H1 (cell line): ENCODE data around the gene CC2D1A. TPM values are rescaled to one million over a fixed set of nuclear protein-coding genes. Genes with fewer than 3 reads are reported as not detected.

ENCODE experiments used
- CTCF ChIA-PET: fragments of 300-600 bp; sonication (Branson Sonifier 250); formaldehyde crosslinking; loops from one replicate; lab custom pipeline; 2021; ENCODE audit not compliant: partially characterized antibody; lab: Charles Lee
- POLR2A ChIA-PET: fragments of 300-600 bp; sonication (Branson Sonifier 250); formaldehyde crosslinking; loops from one replicate; lab custom pipeline; 2021; ENCODE audit warnings: inconsistent platforms; ENCODE audit not compliant: partially characterized antibody; lab: Charles Lee
- DNase-seq, 2 experiments: peaks; one replicate each; pipeline versions ENCODE4 v3.0.0 to v3.0.0-alpha.2; 2010 to 2022; ENCODE audit warnings: low spot score in 2 of 2, low read depth in 1 of 2, mixed read lengths in 1 of 2
- FAIRE-seq: peaks from 2 replicates; lab custom pipeline; 2011; peaks lifted over from hg19 to GRCh38; lab: Jason Lieb, UNC
- H2AFZ ChIP-seq: 2 replicates; pipeline ENCODE4 v1.8.1; 2012; ENCODE audit warnings: low read length, inconsistent platforms
- H2AK5ac ChIP-seq: 2 replicates; pipeline ENCODE4 v1.6.1; 2013; ENCODE audit warnings: low read depth, low read length
- H2BK120ac ChIP-seq: replicated peaks from 2 replicates; pipeline ENCODE3; 2013; ENCODE audit warnings: low read depth, low read length, inconsistent platforms
- H2BK12ac ChIP-seq: 2 replicates; pipeline ENCODE4 v1.6.1; 2013; ENCODE audit warnings: low read depth, low read length
- H2BK15ac ChIP-seq: 2 replicates; pipeline ENCODE4 v1.6.1; 2013; ENCODE audit warnings: low read length
- H2BK20ac ChIP-seq: 2 replicates; pipeline ENCODE4 v1.6.1; 2013; ENCODE audit warnings: low read length
- H2BK5ac ChIP-seq: 2 replicates; pipeline ENCODE4 v1.6.1; 2013; ENCODE audit warnings: low read depth, low read length
- H3K14ac ChIP-seq: 2 replicates; pipeline ENCODE4 v1.6.1; 2013; ENCODE audit warnings: inconsistent platforms; ENCODE audit not compliant: insufficient read length
- H3K18ac ChIP-seq: 2 replicates; pipeline ENCODE4 v1.6.1; 2013; ENCODE audit warnings: low read length; ENCODE audit errors: extremely low read depth
- H3K23ac ChIP-seq: 2 replicates; pipeline ENCODE4 v1.6.1; 2013; ENCODE audit warnings: inconsistent platforms; ENCODE audit not compliant: insufficient read length
- H3K23me2 ChIP-seq: 2 replicates; pipeline ENCODE4 v1.6.1; 2013; ENCODE audit warnings: low read depth, low read length
- H3K27ac ChIP-seq: 2 replicates; pipeline ENCODE4 v1.6.1; 2011; ENCODE audit warnings: low read depth, low read length, inconsistent platforms
- H3K27me3 ChIP-seq, 4 experiments: replicated peaks in 1 of 4; 1 replicate in 1 of 4; 2 replicates in 3 of 4; pipeline versions ENCODE4 v1.6.1 to v1.8.1; 2011 to 2013; ENCODE audit warnings: low read length in 3 of 4, mild to moderate bottlenecking in 3 of 4, inconsistent platforms in 2 of 4, mixed read lengths in 2 of 4, moderate library complexity in 1 of 4; ENCODE audit not compliant: control insufficient read depth in 3 of 4, insufficient read depth in 3 of 4; ENCODE audit errors: extremely low read depth in 1 of 4
- H3K36me3 ChIP-seq, 4 experiments: 2 replicates each; pipeline versions ENCODE4 v1.6.1 to v1.8.1; 2011 to 2013; ENCODE audit warnings: mild to moderate bottlenecking in 4 of 4, low read length in 3 of 4, moderate library complexity in 2 of 4, control low read depth in 1 of 4, inconsistent platforms in 1 of 4; ENCODE audit not compliant: insufficient read depth in 4 of 4, control insufficient read depth in 2 of 4
- H3K4ac ChIP-seq: replicated peaks from 2 replicates; pipeline ENCODE3; 2013; ENCODE audit warnings: low read length, low read depth, mixed read lengths, inconsistent platforms; ENCODE audit not compliant: insufficient read length
- H3K4me1 ChIP-seq, 4 experiments: replicated peaks in 1 of 4; 1 replicate in 1 of 4; 2 replicates in 3 of 4; pipeline versions ENCODE4 v1.6.1 to v1.8.1; 2011 to 2013; ENCODE audit warnings: low read length in 3 of 4, inconsistent platforms in 2 of 4, mixed read lengths in 1 of 4; ENCODE audit not compliant: insufficient read depth in 4 of 4, control insufficient read depth in 3 of 4
- H3K4me2 ChIP-seq, 2 experiments: 2 replicates each; pipeline versions ENCODE4 v1.6.1 to v1.8.1; 2011 to 2013; ENCODE audit warnings: low read depth in 2 of 2, low read length in 2 of 2, control low read depth in 1 of 2, inconsistent platforms in 1 of 2, mild to moderate bottlenecking in 1 of 2; ENCODE audit not compliant: insufficient read depth in 1 of 2
- H3K4me3 ChIP-seq, 4 experiments: fragments of 200-600, 300-600 bp in 1 of 4; sonication (generic), shearing (Covaris generic), sonication (Bioruptor Twin) in 1 of 4; 2 replicates each; pipeline versions ENCODE4 v1.5.1 to v1.8.1; 2011 to 2016; ENCODE audit warnings: low read length in 4 of 4, low read depth in 3 of 4, control low read depth in 2 of 4, inconsistent platforms in 2 of 4, mild to moderate bottlenecking in 2 of 4, mixed read lengths in 1 of 4, moderate library complexity in 1 of 4; ENCODE audit not compliant: insufficient read depth in 2 of 4; ENCODE audit errors: extremely low read depth in 1 of 4
- H3K56ac ChIP-seq: replicated peaks from 2 replicates; pipeline ENCODE3; 2013; ENCODE audit warnings: low read depth, mild to moderate bottlenecking, mixed read lengths, low read length, inconsistent platforms; ENCODE audit not compliant: insufficient read length
- H3K79me1 ChIP-seq: 2 replicates; pipeline ENCODE4 v1.6.1; 2013; ENCODE audit warnings: low read depth, low read length, control low read depth
- H3K79me2 ChIP-seq, 2 experiments: 2 replicates each; pipeline versions ENCODE4 v1.6.1 to v1.8.1; 2012 to 2013; ENCODE audit warnings: low read length in 2 of 2, mild to moderate bottlenecking in 2 of 2, inconsistent platforms in 1 of 2; ENCODE audit not compliant: insufficient read depth in 2 of 2, control insufficient read depth in 1 of 2
- H3K9ac ChIP-seq, 4 experiments: replicated peaks in 1 of 4; 1 replicate in 1 of 4; 2 replicates in 3 of 4; pipeline versions ENCODE4 v1.6.1 to v1.8.1; 2011 to 2013; ENCODE audit warnings: low read depth in 3 of 4, low read length in 3 of 4, control low read depth in 2 of 4, mild to moderate bottlenecking in 2 of 4, moderate library complexity in 2 of 4, inconsistent platforms in 1 of 4; ENCODE audit errors: extremely low read depth in 1 of 4
- H3K9me3 ChIP-seq, 2 experiments: 2 replicates each; pipeline versions ENCODE4 v1.6.1 to v1.8.1; 2012 to 2013; ENCODE audit warnings: mild to moderate bottlenecking in 2 of 2, moderate library complexity in 2 of 2, control low read depth in 1 of 2, inconsistent platforms in 1 of 2, low read depth in 1 of 2, low read length in 1 of 2, mixed read lengths in 1 of 2; ENCODE audit not compliant: insufficient read depth in 2 of 2
- H4K20me1 ChIP-seq, 2 experiments: replicated peaks in 1 of 2; 2 replicates each; pipeline versions ENCODE3 to v1.8.1; 2011 to 2013; ENCODE audit warnings: inconsistent platforms in 2 of 2, low read length in 2 of 2, mild to moderate bottlenecking in 1 of 2; ENCODE audit not compliant: insufficient read depth in 2 of 2, control insufficient read depth in 1 of 2
- H4K5ac ChIP-seq: 2 replicates; pipeline ENCODE4 v1.6.1; 2013; ENCODE audit warnings: low read length, low read depth, mixed read lengths, inconsistent platforms; ENCODE audit not compliant: insufficient read length
- H4K8ac ChIP-seq: 2 replicates; pipeline ENCODE4 v1.8.0; 2013; ENCODE audit warnings: mild to moderate bottlenecking, moderate library complexity, low read length, inconsistent platforms; ENCODE audit not compliant: insufficient read depth; ENCODE audit errors: extremely low read depth
- H4K91ac ChIP-seq: replicated peaks from 2 replicates; pipeline ENCODE3; 2013; ENCODE audit warnings: low read length, mixed read lengths, inconsistent platforms; ENCODE audit not compliant: insufficient read length
- EZH2 ChIP-seq: fragments of 200-600 bp; sonication (generic); IDR thresholded peaks from 2 replicates; pipeline ENCODE4 v1.7.1; 2012; ENCODE audit warnings: low read depth, mild to moderate bottlenecking, moderate library complexity, low read length, inconsistent platforms; ENCODE audit not compliant: severe bottlenecking
- RNF2 ChIP-seq: fragments of 200-900, 300-1000 bp; sonication (generic); IDR thresholded peaks from 2 replicates; pipeline ENCODE4 v1.7.1; 2016; ENCODE audit warnings: borderline replicate concordance, low read depth, mild to moderate bottlenecking, antibody characterized with exemption, low read length; ENCODE audit not compliant: poor library complexity, severe bottlenecking; ENCODE audit errors: missing control alignments
- WGBS, 2 experiments: shearing (Covaris generic) in 1 of 2; methylation state at CpG; one replicate each; pipeline versions ENCODE4 v1.1.6 to v1.1.7; 2013 to 2015; ENCODE audit warnings: low lambda C conversion rate in 2 of 2, mixed read lengths in 2 of 2, inconsistent platforms in 1 of 2, low coverage in 1 of 2, missing lambda C conversion rate in 1 of 2; ENCODE audit not compliant: insufficient replicate concordance in 2 of 2, insufficient coverage in 1 of 2, insufficient read length in 1 of 2; ENCODE audit errors: extremely low coverage in 1 of 2, missing lambda C conversion rate in 1 of 2; 5-methylcytosine and 5-hydroxymethylcytosine counted together
- polyA plus RNA-seq, 7 experiments: library from polyadenylated mRNA; depleted of rRNA in 3 of 7; stranded (reverse) in 5 of 7; unstranded in 2 of 7; fragments of >200 nt in 5 of 7; fragments of 200-250 nt in 2 of 7; gene quantifications; 1 replicate in 5 of 7; 2 replicates in 1 of 7; 4 replicates in 1 of 7; pipeline versions ENCODE4 v1.2.1 to v1.2.3, GENCODE V29; 2011 to 2013; ENCODE audit warnings: missing spikeins in 2 of 7, mixed read lengths in 2 of 7
- total RNA-seq: library from RNA; stranded (reverse); fragmentation: NEBNext Ultra II Directional; extraction: Animal tissue kit (Norgen Biotek cat#: 25700); gene quantifications from 2 replicates; pipeline ENCODE4 v1.2.1, GENCODE V29; 2021

Gene CC2D1A
- total and polyA plus RNA-seq, 2 of the 8 experiments (the other 6 are each of a cell fraction or from before 2014, with no cell fraction given): 12.5 to 33.0 TPM

DNA sequence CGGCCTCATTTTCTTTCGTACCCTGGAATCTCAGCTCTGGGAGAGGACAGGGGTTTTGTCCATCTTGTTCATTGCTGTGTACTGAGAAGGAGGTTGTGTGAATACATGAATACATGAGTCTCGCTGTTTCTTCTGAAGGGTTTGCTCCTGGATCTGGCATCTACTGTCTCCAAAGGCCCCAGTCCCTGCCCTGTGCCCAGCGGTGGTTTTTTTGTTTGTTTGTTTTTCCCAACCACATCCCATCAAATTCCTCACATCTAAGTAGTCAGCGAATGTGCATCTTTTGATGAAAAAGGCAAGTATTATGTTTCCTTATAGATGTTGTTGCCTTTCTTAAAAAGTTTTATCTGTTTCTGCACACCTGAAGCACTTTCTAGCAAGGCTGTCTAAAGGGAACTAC is 58.8 kb downstream of the CC2D1A start:
- H4K91ac ChIP-seq: no peak overlapping the region
- no peak overlapping the region for H2BK120ac ChIP-seq
- H2BK15ac ChIP-seq: no peak overlapping the region
- no peak overlapping the region for H3K4ac ChIP-seq
- POLR2A ChIA-PET: interaction anchor here (4.6 kb wide), 1 partner anchor 12 kb away, joined by 48 read pairs; the partner anchor contains the start of gene DCAF15
- DNase-seq (no peak), FAIRE-seq (no peak)
- no peak overlapping the region for H3K14ac ChIP-seq
- no peak overlapping the region for H4K5ac ChIP-seq
- H3K23ac ChIP-seq: no peak overlapping the region
- H2BK5ac ChIP-seq: no peak overlapping the region
- H3K56ac ChIP-seq: no peak overlapping the region
- no peak overlapping the region for H2BK20ac ChIP-seq
- no peaks in the 10 kb centered on the region for H3K79me2 ChIP-seq
- CTCF ChIA-PET: no interaction called here
- no peak overlapping the region for H3K4me3 ChIP-seq
- 96% methylated on average over 5 of the region's 5 CpGs; no CpG with 5 or more reads in 1 of the 2 experiments for WGBS, 2 experiments
- H3K79me1 ChIP-seq: no peaks in the 10 kb centered on the region
- H4K8ac ChIP-seq: no peak overlapping the region
- no peak overlapping the region for H3K27ac ChIP-seq
- H4K20me1 ChIP-seq: no peaks in the 10 kb centered on the region
- H3K9me3 ChIP-seq: no peaks in the 10 kb centered on the region
- TF ChIP-seq RNF2 (no peak), EZH2 (no peak)
- H3K23me2 ChIP-seq: peaks cover 13% of the 10 kb centered on the region; the same call in 1 of the 2 replicates
- H3K9ac ChIP-seq: no peak overlapping the region
- no peak overlapping the region for H2AFZ ChIP-seq
- H2AK5ac ChIP-seq: no peak overlapping the region
- H3K4me1 ChIP-seq: peaks cover 0 to 9% (median 4%) of the 10 kb centered on the region in 4 experiments; a peak in 4 of 7 replicates
- H3K18ac ChIP-seq: no peak overlapping the region
- peaks cover 0 to 25% (median 19%) of the 10 kb centered on the region in 4 experiments; a peak in 6 of 8 replicates for H3K36me3 ChIP-seq
- H3K4me2 ChIP-seq: no peak overlapping the region
- no peak overlapping the region for H2BK12ac ChIP-seq
- H3K27me3 ChIP-seq: peaks cover 0 to 4% (median 0%) of the 10 kb centered on the region in 4 experiments; a peak in 2 of 7 replicates
